Peyer's patch (tissue), 4 donors: ENCODE data around the gene CNOT10.

ENCODE experiments used
- POLR2A ChIP-seq, 2 donors: fragments of 450-650 bp; IDR thresholded peaks; one replicate each; pipeline ENCODE4 v1.5.1; 2017; ENCODE audit warnings: antibody characterized with exemption in 2 of 2, mild to moderate bottlenecking in 2 of 2, moderate library complexity in 2 of 2
- TF ChIP-seq, protein P1 (sequence below), 6 experiments: fragments of 450-650 bp in 4 of 6; fragments of 200-600 bp in 2 of 6; sonication (generic) in 1 of 6; IDR thresholded peaks; one replicate each; pipeline ENCODE4 v1.5.1; 2017 to 2019; ENCODE audit warnings: antibody characterized with exemption in 6 of 6, mild to moderate bottlenecking in 3 of 6, moderate library complexity in 1 of 6

DNA sequence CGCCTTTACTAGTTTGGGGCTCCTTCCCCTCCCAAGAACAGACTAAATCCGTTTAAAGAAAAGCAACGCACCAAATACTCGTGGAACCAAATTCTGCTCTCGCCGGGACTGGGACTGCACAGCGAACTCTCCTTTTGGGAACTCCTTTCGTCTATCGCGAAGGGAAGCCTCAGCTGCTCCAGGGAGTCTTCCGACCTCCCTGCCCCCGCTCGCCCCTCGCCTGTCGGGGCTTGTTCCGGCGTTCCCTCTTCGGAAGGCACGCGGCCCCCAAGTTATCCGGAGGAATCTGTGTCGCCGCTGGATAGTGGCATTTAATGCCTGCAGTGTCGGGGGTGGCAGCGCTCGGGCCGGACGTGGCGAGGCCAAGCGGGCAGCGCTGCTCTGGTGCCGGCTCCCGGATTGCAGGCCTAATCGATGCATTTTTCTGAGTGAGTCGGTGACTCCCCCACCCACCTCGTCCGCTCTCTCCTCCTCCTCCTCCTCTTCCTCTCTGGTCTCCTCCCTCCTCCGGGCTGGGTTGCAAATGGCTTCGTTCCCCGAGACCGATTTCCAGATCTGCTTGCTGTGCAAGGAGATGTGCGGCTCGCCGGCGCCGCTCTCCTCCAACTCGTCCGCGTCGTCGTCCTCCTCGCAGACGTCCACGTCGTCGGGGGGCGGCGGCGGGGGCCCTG lies 132.7 kb downstream of the CNOT10 start, which contains the start of gene TRIM71:
- TF ChIP-seq POLR2A (IDR thresholded peaks at IDR 0.05), result no peak
- TF ChIP-seq, protein P1, sequence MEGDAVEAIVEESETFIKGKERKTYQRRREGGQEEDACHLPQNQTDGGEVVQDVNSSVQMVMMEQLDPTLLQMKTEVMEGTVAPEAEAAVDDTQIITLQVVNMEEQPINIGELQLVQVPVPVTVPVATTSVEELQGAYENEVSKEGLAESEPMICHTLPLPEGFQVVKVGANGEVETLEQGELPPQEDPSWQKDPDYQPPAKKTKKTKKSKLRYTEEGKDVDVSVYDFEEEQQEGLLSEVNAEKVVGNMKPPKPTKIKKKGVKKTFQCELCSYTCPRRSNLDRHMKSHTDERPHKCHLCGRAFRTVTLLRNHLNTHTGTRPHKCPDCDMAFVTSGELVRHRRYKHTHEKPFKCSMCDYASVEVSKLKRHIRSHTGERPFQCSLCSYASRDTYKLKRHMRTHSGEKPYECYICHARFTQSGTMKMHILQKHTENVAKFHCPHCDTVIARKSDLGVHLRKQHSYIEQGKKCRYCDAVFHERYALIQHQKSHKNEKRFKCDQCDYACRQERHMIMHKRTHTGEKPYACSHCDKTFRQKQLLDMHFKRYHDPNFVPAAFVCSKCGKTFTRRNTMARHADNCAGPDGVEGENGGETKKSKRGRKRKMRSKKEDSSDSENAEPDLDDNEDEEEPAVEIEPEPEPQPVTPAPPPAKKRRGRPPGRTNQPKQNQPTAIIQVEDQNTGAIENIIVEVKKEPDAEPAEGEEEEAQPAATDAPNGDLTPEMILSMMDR (IDR thresholded peaks at IDR 0.05), result no peak
